Mesothelial cell of epicardium (in vitro differentiated cells): ENCODE results near the gene HDAC4. TPM values are rescaled to one million over a fixed set of nuclear protein-coding genes. Genes with fewer than 3 reads are reported as not detected.

Experiments
- DNase-seq, 2 experiments: peaks; one replicate each; pipeline ENCODE4 v3.0.0; 2021; ENCODE audit warnings: low spot score in 2 of 2; ENCODE audit not compliant: unreplicated experiment in 2 of 2
- H3K27ac Mint-ChIP-seq: 2 replicates; pipeline ENCODE4 v1.8.0; 2021; ENCODE audit warnings: mixed read lengths
- H3K27me3 Mint-ChIP-seq: 2 replicates; pipeline ENCODE4 v1.8.0; 2021; ENCODE audit warnings: low read depth, mixed read lengths
- H3K36me3 Mint-ChIP-seq: 2 replicates; pipeline ENCODE4 v1.8.0; 2021; ENCODE audit warnings: mixed read lengths
- H3K4me1 Mint-ChIP-seq: 2 replicates; pipeline ENCODE4 v1.8.0; 2021; ENCODE audit warnings: mixed read lengths
- H3K4me3 Mint-ChIP-seq: 2 replicates; pipeline ENCODE4 v1.8.0; 2021; ENCODE audit warnings: mild to moderate bottlenecking, moderate library complexity, mixed read lengths
- H3K9me3 Mint-ChIP-seq: 2 replicates; pipeline ENCODE4 v1.8.0; 2021; ENCODE audit warnings: mixed read lengths
- total RNA-seq: library from RNA; stranded (reverse); gene quantifications from 3 replicates; pipeline ENCODE4 v1.2.1, GENCODE V29; 2021
- TF ChIP-seq, protein P1 (sequence below): fragments of 200-600 bp; sonication (generic); IDR thresholded peaks from one replicate; pipeline ENCODE4 v1.5.0; 2021; ENCODE audit warnings: antibody characterized with exemption; ENCODE audit not compliant: unreplicated experiment

The HDAC4 gene
- total RNA-seq, 1 donor from 2014 or later, result 59.2 TPM

- Mint-ChIP-seq H3K9me3 (no peaks in the 10 kb centered on the region), H3K27ac (peak overlapping the region; percentile 99), H3K4me3 (no peak overlapping the region), H3K36me3 (no peaks in the 10 kb centered on the region), H3K27me3 (no peaks in the 10 kb centered on the region), H3K4me1 (peaks cover 44% of the 10 kb centered on the region)
- TF ChIP-seq, protein P1, sequence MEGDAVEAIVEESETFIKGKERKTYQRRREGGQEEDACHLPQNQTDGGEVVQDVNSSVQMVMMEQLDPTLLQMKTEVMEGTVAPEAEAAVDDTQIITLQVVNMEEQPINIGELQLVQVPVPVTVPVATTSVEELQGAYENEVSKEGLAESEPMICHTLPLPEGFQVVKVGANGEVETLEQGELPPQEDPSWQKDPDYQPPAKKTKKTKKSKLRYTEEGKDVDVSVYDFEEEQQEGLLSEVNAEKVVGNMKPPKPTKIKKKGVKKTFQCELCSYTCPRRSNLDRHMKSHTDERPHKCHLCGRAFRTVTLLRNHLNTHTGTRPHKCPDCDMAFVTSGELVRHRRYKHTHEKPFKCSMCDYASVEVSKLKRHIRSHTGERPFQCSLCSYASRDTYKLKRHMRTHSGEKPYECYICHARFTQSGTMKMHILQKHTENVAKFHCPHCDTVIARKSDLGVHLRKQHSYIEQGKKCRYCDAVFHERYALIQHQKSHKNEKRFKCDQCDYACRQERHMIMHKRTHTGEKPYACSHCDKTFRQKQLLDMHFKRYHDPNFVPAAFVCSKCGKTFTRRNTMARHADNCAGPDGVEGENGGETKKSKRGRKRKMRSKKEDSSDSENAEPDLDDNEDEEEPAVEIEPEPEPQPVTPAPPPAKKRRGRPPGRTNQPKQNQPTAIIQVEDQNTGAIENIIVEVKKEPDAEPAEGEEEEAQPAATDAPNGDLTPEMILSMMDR, result no peak
- no peak for DNase-seq
Observed at GRCh38 chr2:239220981-239221396, 179.8 kb downstream of the HDAC4 start.

DNA sequence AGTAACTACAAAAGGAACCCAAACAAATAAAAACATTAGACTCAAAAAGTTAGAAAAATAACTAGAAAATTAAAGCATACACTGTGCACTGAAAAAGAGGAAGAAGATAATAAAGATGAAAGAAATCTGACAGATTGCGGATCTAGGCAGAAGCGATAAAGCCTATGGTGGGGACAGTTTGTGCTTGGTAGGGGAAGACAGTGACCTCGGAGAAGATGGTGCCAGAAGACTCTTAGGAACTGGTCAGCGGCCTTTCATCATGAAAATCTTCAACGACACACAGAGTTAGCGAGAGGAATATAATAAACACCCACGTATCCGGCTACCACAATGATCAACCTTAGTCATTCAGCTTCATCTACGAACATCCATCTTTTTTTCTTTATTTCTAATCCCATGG is 180.5 kb downstream of the HDAC4 start:
- Mint-ChIP-seq H3K4me3 (no peak overlapping the region), H3K9me3 (no peaks in the 10 kb centered on the region), H3K27me3 (no peaks in the 10 kb centered on the region), H3K4me1 (peaks cover 39% of the 10 kb centered on the region), H3K36me3 (no peaks in the 10 kb centered on the region), H3K27ac (peak overlapping the region; percentile 33)
- no peak for DNase-seq
- TF ChIP-seq, protein P1, result no peak

GRCh38 chr2:239216614-239217273 is 184.1 kb downstream of the HDAC4 start:
- H3K27me3 Mint-ChIP-seq, result no peaks in the 10 kb centered on the region
- H3K27ac Mint-ChIP-seq, result no peak overlapping the region
- no peaks in the 10 kb centered on the region for H3K36me3 Mint-ChIP-seq
- TF ChIP-seq, protein P1, result no peak
- peaks cover 21% of the 10 kb centered on the region for H3K4me1 Mint-ChIP-seq
- no peak for DNase-seq
- no peaks in the 10 kb centered on the region for H3K9me3 Mint-ChIP-seq
- no peak overlapping the region for H3K4me3 Mint-ChIP-seq

DNA sequence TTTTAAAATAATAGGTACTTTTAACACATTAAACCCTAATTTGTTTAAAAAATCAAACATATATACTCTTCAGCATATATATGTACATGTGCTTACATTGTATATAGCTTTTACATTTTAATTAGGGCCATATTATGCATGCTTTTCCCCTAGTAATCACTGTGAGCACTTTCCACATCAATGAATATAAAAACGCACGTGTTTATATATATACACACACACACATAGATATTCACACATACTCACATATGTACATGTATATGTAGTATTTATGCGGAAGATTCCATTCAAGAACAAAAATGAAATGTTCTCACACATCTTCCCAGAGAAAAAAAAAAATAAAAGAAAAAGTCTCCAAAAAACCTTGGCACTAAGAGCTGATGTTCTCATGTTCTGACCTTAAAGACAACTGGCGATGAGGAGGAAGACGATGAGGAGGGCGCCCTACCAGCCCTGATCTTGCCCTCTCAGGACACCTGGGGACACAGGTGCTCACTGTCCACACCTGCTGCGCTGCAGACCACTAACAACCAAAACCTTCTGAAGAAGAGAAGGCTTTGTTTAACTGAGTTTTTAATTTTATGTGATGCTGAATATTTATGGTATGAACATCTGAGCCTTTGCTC is 184.7 kb downstream of the HDAC4 start:
- H3K36me3 Mint-ChIP-seq, result no peaks in the 10 kb centered on the region
- H3K4me3 Mint-ChIP-seq, result no peak overlapping the region
- H3K9me3 Mint-ChIP-seq, result no peaks in the 10 kb centered on the region
- DNase-seq, result no peak
- no peaks in the 10 kb centered on the region for H3K27me3 Mint-ChIP-seq
- H3K4me1 Mint-ChIP-seq, result peaks cover 21% of the 10 kb centered on the region
- TF ChIP-seq, protein P1, result no peak
- H3K27ac Mint-ChIP-seq, result peak overlapping the region; percentile 31

DNA sequence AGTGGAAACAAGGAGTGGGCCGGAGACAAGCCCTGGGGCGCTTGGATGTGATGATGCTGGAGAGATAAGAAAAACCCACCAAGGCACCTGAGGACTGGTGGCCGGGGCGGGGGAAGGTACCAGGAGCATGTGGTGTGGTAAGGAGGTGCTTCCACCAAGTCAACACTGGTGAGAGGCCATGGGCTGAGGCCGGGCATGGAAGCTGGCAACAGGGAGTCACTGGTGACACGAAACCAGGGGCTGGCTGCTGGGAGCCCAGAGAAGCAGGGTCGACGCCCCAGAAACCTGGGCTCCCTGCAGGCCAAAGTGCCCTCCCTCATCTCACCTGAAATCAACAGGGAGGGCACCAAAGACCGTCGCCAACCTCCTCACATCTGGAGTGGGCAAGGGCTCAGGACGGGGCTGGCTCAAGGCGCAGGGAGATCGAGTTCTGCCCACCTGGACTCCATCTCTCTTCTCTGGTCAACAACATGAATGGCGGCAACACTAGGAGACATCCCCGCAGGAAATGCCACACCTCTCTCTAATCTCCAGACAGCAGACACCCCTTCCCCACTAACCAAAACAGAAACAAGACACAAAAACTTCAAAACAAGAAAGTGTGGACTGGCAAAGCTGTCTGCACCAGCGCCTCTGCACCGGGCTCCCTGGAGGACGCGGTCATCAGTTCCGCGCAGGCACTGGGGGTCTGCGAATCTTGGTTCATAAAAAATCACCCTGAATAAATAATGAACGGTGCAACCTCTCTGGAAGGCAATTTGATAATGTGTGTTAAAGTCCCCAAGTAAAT is 185.5 kb downstream of the HDAC4 start:
- H3K27ac Mint-ChIP-seq, result no peak overlapping the region
- TF ChIP-seq, protein P1, result no peak
- peaks cover 20% of the 10 kb centered on the region for H3K4me1 Mint-ChIP-seq
- H3K36me3 Mint-ChIP-seq, result no peaks in the 10 kb centered on the region
- H3K9me3 Mint-ChIP-seq, result no peaks in the 10 kb centered on the region
- no peaks in the 10 kb centered on the region for H3K27me3 Mint-ChIP-seq
- no peak overlapping the region for H3K4me3 Mint-ChIP-seq
- no peak for DNase-seq
